CD14-positive monocyte (primary cell): ENCODE data around the gene MLH1. TPM values are rescaled to one million over a fixed set of nuclear protein-coding genes. Genes with fewer than 3 reads are reported as not detected.

Experiments
- DNase-seq, 3 donors: peaks; one replicate each; pipeline ENCODE4 v3.0.0-alpha.2; 2011 to 2022
- H2AFZ ChIP-seq: 2 replicates; pipeline ENCODE4 v1.6.0; 2012; ENCODE audit warnings: mild to moderate bottlenecking, low read depth, low read length, inconsistent platforms; ENCODE audit not compliant: insufficient read depth, poor library complexity, severe bottlenecking
- H3K27ac ChIP-seq, 2 donors: 1 replicate in 1 of 2; 2 replicates in 1 of 2; pipeline ENCODE4 v1.5.1; 2012 to 2013; ENCODE audit warnings: low read length in 2 of 2, control low read depth in 1 of 2, inconsistent platforms in 1 of 2, low read depth in 1 of 2, mild to moderate bottlenecking in 1 of 2
- H3K27me3 ChIP-seq, 2 donors: one replicate each; pipeline versions ENCODE4 v1.6.0 to v1.6.1; 2011 to 2013; ENCODE audit warnings: low read length in 2 of 2; ENCODE audit not compliant: control insufficient read depth in 2 of 2, insufficient read depth in 2 of 2
- H3K36me3 ChIP-seq, 2 donors: replicated peaks in 1 of 2; 1 replicate in 1 of 2; 2 replicates in 1 of 2; pipeline versions ENCODE4 v1.5.1 to v1.6.1; 2012 to 2013; ENCODE audit warnings: low read length in 2 of 2, control low read depth in 1 of 2, inconsistent platforms in 1 of 2, mild to moderate bottlenecking in 1 of 2; ENCODE audit not compliant: insufficient read depth in 2 of 2, control insufficient read depth in 1 of 2
- H3K4me1 ChIP-seq, 2 donors: 1 replicate in 1 of 2; 2 replicates in 1 of 2; pipeline versions ENCODE4 v1.5.1 to v1.6.1; 2012 to 2013; ENCODE audit warnings: low read length in 2 of 2, control low read depth in 1 of 2, inconsistent platforms in 1 of 2, mild to moderate bottlenecking in 1 of 2, moderate library complexity in 1 of 2; ENCODE audit not compliant: insufficient read depth in 2 of 2, control insufficient read depth in 1 of 2
- H3K4me2 ChIP-seq: replicated peaks from 2 replicates; pipeline ENCODE3; 2012; ENCODE audit warnings: low read length, moderate library complexity, mild to moderate bottlenecking; ENCODE audit not compliant: poor library complexity, severe bottlenecking; ENCODE audit errors: extremely low read depth
- H3K4me3 ChIP-seq, 3 experiments: fragments of 200-600 bp in 1 of 3; sonication (generic) in 1 of 3; replicated peaks in 1 of 3; 1 replicate in 2 of 3; 2 replicates in 1 of 3; pipeline ENCODE4 v1.5.1; 2011 to 2013; ENCODE audit warnings: low read length in 3 of 3, mild to moderate bottlenecking in 3 of 3, control low read depth in 2 of 3, low read depth in 2 of 3, inconsistent platforms in 1 of 3, moderate library complexity in 1 of 3
- H3K79me2 ChIP-seq: 2 replicates; pipeline ENCODE4 v1.6.0; 2012; ENCODE audit warnings: mild to moderate bottlenecking, control low read depth, inconsistent platforms, low read length, moderate library complexity; ENCODE audit not compliant: insufficient read depth
- H3K9ac ChIP-seq: 2 replicates; pipeline ENCODE4 v1.6.0; 2017; ENCODE audit warnings: low read length, mild to moderate bottlenecking; ENCODE audit not compliant: insufficient read depth, poor library complexity, severe bottlenecking
- H3K9me3 ChIP-seq, 2 donors: replicated peaks in 1 of 2; 1 replicate in 1 of 2; 2 replicates in 1 of 2; pipeline versions ENCODE4 v1.5.1 to v1.6.1; 2012 to 2013; ENCODE audit warnings: low read length in 2 of 2, control low read depth in 1 of 2; ENCODE audit not compliant: control insufficient read depth in 1 of 2, insufficient read depth in 1 of 2
- H4K20me1 ChIP-seq: 2 replicates; pipeline ENCODE4 v1.6.0; 2012; ENCODE audit warnings: mild to moderate bottlenecking, low read length, control low read depth, moderate library complexity; ENCODE audit not compliant: insufficient read depth
- H3K27ac Mint-ChIP-seq, 7 donors: one replicate each; pipeline ENCODE4 v1.8.0; 2020; ENCODE audit warnings: mild to moderate bottlenecking in 7 of 7, mixed read lengths in 7 of 7, moderate library complexity in 6 of 7, inconsistent platforms in 2 of 7
- H3K27me3 Mint-ChIP-seq, 3 donors: one replicate each; pipeline ENCODE4 v1.8.0; 2021 to 2022; ENCODE audit warnings: low read depth in 3 of 3, mild to moderate bottlenecking in 3 of 3, mixed read lengths in 3 of 3, moderate library complexity in 3 of 3, inconsistent platforms in 1 of 3
- H3K36me3 Mint-ChIP-seq, 2 donors: one replicate each; pipeline ENCODE4 v1.8.0; 2020; ENCODE audit warnings: mixed read lengths in 2 of 2, inconsistent platforms in 1 of 2, mild to moderate bottlenecking in 1 of 2
- H3K4me1 Mint-ChIP-seq: one replicate; pipeline ENCODE4 v1.8.0; 2020; ENCODE audit warnings: mild to moderate bottlenecking, mixed read lengths
- H3K4me3 Mint-ChIP-seq, 2 donors: one replicate each; pipeline ENCODE4 v1.8.0; 2020; ENCODE audit warnings: mild to moderate bottlenecking in 2 of 2, mixed read lengths in 2 of 2, moderate library complexity in 1 of 2
- H3K9me3 Mint-ChIP-seq, 7 donors: one replicate each; pipeline ENCODE4 v1.8.0; 2020 to 2022; ENCODE audit warnings: mixed read lengths in 7 of 7, mild to moderate bottlenecking in 6 of 7, moderate library complexity in 6 of 7, inconsistent platforms in 2 of 7
- CTCF ChIP-seq: fragments of 200-600 bp; IDR thresholded peaks from one replicate; pipeline ENCODE4 v1.8.0; 2022; ENCODE audit warnings: antibody characterized with exemption, mild to moderate bottlenecking
- WGBS: methylation state at CpG from one replicate; pipeline ENCODE4 v1.1.5; 2013; ENCODE audit warnings: missing lambda C conversion rate; ENCODE audit not compliant: insufficient coverage; 5-methylcytosine and 5-hydroxymethylcytosine counted together
- intact Hi-C, 2 donors: fragments of 100-400 bp; cut with micrococcal nuclease; formaldehyde crosslinking; loops; one replicate each; pipeline versions ENCODE4 v1.15.0 to v1.15.1; 2023
- polyA plus RNA-seq, 3 donors: library from polyadenylated mRNA; depleted of rRNA in 1 of 3; unstranded in 2 of 3; stranded (reverse) in 1 of 3; fragments of 300-500 nt in 2 of 3; fragments of >200 nt in 1 of 3; fragmentation: Illumina TruSeq in 2 of 3; gene quantifications; 1 replicate in 2 of 3; 2 replicates in 1 of 3; pipeline ENCODE4 v1.2.3, GENCODE V29; 2012 to 2021

MLH1 gene
- polyA plus RNA-seq, 3 donors = 13.7 to 19.7 (median 18.5) TPM

GRCh38 chr3:36964331-36964730, 29.0 kb upstream of the MLH1 start:
- peaks cover 4% of the 10 kb centered on the region in 2 donors for H3K4me1 ChIP-seq
- no peaks in the 10 kb centered on the region for H4K20me1 ChIP-seq
- no peaks in the 10 kb centered on the region for H3K27me3 ChIP-seq
- H3K4me3 ChIP-seq = no peak overlapping the region
- H3K9me3 ChIP-seq = no peaks in the 10 kb centered on the region
- WGBS = no CpG with 5 or more reads among the region's 1 CpG
- TF ChIP-seq CTCF = no peak
- H3K27me3 Mint-ChIP-seq = peaks cover 0 to 1% (median 0%) of the 10 kb centered on the region in 3 donors
- no peak overlapping the region for H3K4me2 ChIP-seq
- peak in 1 of 3 donors; percentile 30 for DNase-seq
- no peak overlapping the region for H2AFZ ChIP-seq
- H3K4me1 Mint-ChIP-seq = peaks cover 19% of the 10 kb centered on the region
- H3K27ac ChIP-seq = no peak overlapping the region
- no peaks in the 10 kb centered on the region for H3K79me2 ChIP-seq
- H3K27ac Mint-ChIP-seq = peak overlapping the region in 2 of 7 donors; percentile 30 to 35
- intact Hi-C loops = no loop called here
- no peak overlapping the region for H3K4me3 Mint-ChIP-seq
- no peak overlapping the region for H3K9ac ChIP-seq
- H3K36me3 Mint-ChIP-seq = peaks cover 0 to 2% of the 10 kb centered on the region in 2 donors
- no peaks in the 10 kb centered on the region for H3K36me3 ChIP-seq
- no peaks in the 10 kb centered on the region for H3K9me3 Mint-ChIP-seq

GRCh38 chr3:36964817-36965216, 28.5 kb upstream of the MLH1 start:
- TF ChIP-seq CTCF = no peak
- H3K27me3 Mint-ChIP-seq = peaks cover 0 to 1% (median 0%) of the 10 kb centered on the region in 3 donors
- Histone ChIP-seq H3K4me1 (peaks cover 8 to 9% of the 10 kb centered on the region in 2 donors), H3K27ac (no peak overlapping the region), H4K20me1 (no peaks in the 10 kb centered on the region), H3K9me3 (no peaks in the 10 kb centered on the region), H3K4me2 (no peak overlapping the region), H3K36me3 (no peaks in the 10 kb centered on the region), H3K79me2 (no peaks in the 10 kb centered on the region), H3K4me3 (no peak overlapping the region), H2AFZ (no peak overlapping the region), H3K27me3 (no peaks in the 10 kb centered on the region), H3K9ac (no peak overlapping the region)
- H3K4me1 Mint-ChIP-seq = peaks cover 24% of the 10 kb centered on the region
- no peaks in the 10 kb centered on the region for H3K9me3 Mint-ChIP-seq
- peak in 2 of 3 donors; percentile 13 to 30 for DNase-seq
- no peak overlapping the region for H3K4me3 Mint-ChIP-seq
- intact Hi-C loops = no loop called here
- H3K36me3 Mint-ChIP-seq = peaks cover 0 to 2% of the 10 kb centered on the region in 2 donors
- peak overlapping the region in 3 of 7 donors; percentile 35 to 77 (median 59) for H3K27ac Mint-ChIP-seq
